ENCODE results near the gene TACC3. TPM values are rescaled to one million over a fixed set of nuclear protein-coding genes. Genes with fewer than 3 reads are reported as not detected.

Gene TACC3
- total and polyA plus RNA-seq, 2 of the 8 experiments (the other 6 are each of a cell fraction or from before 2014, with no cell fraction given): 73.8 to 148 TPM

DNA sequence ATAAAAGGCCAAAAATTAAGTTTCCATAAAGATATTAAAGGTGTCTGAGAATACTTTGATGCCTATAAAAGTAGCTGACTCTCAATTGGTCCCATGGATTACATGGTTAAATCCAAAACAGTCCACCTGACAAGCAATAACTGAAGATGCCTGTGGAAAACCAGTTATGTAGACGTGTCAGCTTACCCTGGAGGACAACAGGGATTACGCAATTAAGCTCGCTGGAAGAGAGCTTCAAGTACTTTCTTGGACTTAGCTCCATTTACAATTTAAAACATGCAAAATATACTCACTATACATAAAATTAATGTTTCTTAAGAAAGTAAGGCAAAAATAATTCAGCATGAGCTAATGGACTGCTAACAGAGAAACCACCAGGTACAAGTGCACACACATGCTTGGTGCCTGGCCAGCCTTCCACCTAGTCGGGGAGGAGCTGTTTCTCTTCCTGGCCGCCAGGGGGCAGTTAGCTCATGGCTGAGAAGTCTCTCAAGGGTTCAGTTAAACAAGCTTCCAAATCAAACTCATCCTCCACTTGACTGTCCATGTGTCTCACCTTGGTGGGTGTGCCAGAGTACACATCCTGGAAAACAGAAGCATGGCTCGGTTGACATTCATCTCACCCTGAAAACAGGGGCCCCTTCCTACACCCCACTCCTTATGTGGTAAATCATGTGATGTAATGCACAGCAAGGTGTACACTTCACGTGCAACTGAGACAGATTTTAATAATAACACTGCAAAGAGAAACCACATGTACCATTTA lies 28.0 kb upstream of the TACC3 start:
- CTCF ChIA-PET (ENCODE audit: partially characterized antibody): interaction anchor here (0.6 to 22.9 kb wide), 32 partner anchors 11 to 969 kb away, joined by 3 to 326 read pairs (median 4); partner anchors contain the start of genes FAM53A, SLBP, TACC3 and TMEM129
- H4K5ac ChIP-seq (ENCODE audit: insufficient read length, low read depth, low read length): no peak overlapping the region
- H4K8ac ChIP-seq (ENCODE audit: extremely low read depth, insufficient read depth, low read length): no peak overlapping the region
- no peak overlapping the region for H3K56ac ChIP-seq (replicated peaks; ENCODE audit: insufficient read length, low read depth, low read length)
- H3K18ac ChIP-seq (ENCODE audit: extremely low read depth, low read length): no peak overlapping the region
- no peak overlapping the region for H3K4me2 ChIP-seq (ENCODE audit: insufficient read depth in 1 of 2, low read depth in 2 of 2, low read length in 2 of 2)
- no peaks in the 10 kb centered on the region for H3K4me1 ChIP-seq (replicated peaks in 1 of 4; ENCODE audit: control insufficient read depth in 3 of 4, insufficient read depth in 4 of 4, low read length in 3 of 4)
- 74% methylated on average over 7 of the region's 7 CpGs; no CpG with 5 or more reads in 1 of the 2 experiments for WGBS, 2 experiments (ENCODE audit: extremely low coverage in 1 of 2, insufficient coverage in 1 of 2, insufficient read length in 1 of 2, insufficient replicate concordance in 2 of 2, low coverage in 1 of 2, low lambda C conversion rate in 2 of 2, missing lambda C conversion rate in 1 of 2)
- no peak overlapping the region for H3K9ac ChIP-seq (replicated peaks in 1 of 4; ENCODE audit: extremely low read depth in 1 of 4, low read depth in 3 of 4, low read length in 3 of 4)
- H4K20me1 ChIP-seq (replicated peaks in 1 of 2; ENCODE audit: control insufficient read depth in 1 of 2, insufficient read depth in 2 of 2, low read length in 2 of 2): peaks cover 5 to 9% of the 10 kb centered on the region in 2 experiments
- H4K91ac ChIP-seq (replicated peaks; ENCODE audit: insufficient read length, low read length): no peak overlapping the region
- H3K79me2 ChIP-seq (ENCODE audit: control insufficient read depth in 1 of 2, insufficient read depth in 2 of 2, low read length in 2 of 2): no peaks in the 10 kb centered on the region
- H2BK120ac ChIP-seq (replicated peaks; ENCODE audit: low read depth, low read length): no peak overlapping the region
- H3K14ac ChIP-seq (ENCODE audit: insufficient read length): no peak overlapping the region
- H3K9me3 ChIP-seq (ENCODE audit: insufficient read depth in 2 of 2, low read depth in 1 of 2, low read length in 1 of 2): no peaks in the 10 kb centered on the region
- peaks cover 15 to 54% (median 32%) of the 10 kb centered on the region in 4 experiments; a peak in 7 of 8 replicates for H3K36me3 ChIP-seq (ENCODE audit: control insufficient read depth in 2 of 4, insufficient read depth in 4 of 4, low read length in 3 of 4)
- FAIRE-seq: peak; percentile 19
- H3K23me2 ChIP-seq (ENCODE audit: low read depth, low read length): no peaks in the 10 kb centered on the region
- no peak overlapping the region for H3K23ac ChIP-seq (ENCODE audit: insufficient read length)
- H2BK20ac ChIP-seq (ENCODE audit: low read length): no peak overlapping the region
- H3K4me3 ChIP-seq (ENCODE audit: extremely low read depth in 1 of 4, insufficient read depth in 2 of 4, low read depth in 3 of 4, low read length in 4 of 4): no peak overlapping the region
- no peak overlapping the region for H2AFZ ChIP-seq (ENCODE audit: low read length)
- H2BK12ac ChIP-seq (ENCODE audit: low read depth, low read length): no peak overlapping the region
- no peaks in the 10 kb centered on the region for H3K27me3 ChIP-seq (replicated peaks in 1 of 4; ENCODE audit: control insufficient read depth in 3 of 4, extremely low read depth in 1 of 4, insufficient read depth in 3 of 4, low read length in 3 of 4)
- no peak overlapping the region for H3K4ac ChIP-seq (replicated peaks; ENCODE audit: insufficient read length, low read depth, low read length)
- H3K79me1 ChIP-seq (ENCODE audit: low read depth, low read length): no peaks in the 10 kb centered on the region
- H2BK5ac ChIP-seq (ENCODE audit: low read depth, low read length): no peak overlapping the region
- no peak overlapping the region for H3K27ac ChIP-seq (ENCODE audit: low read depth, low read length)
- POLR2A ChIA-PET (ENCODE audit: partially characterized antibody): interaction anchor here (0.7 to 1.8 kb wide), 7 partner anchors 11 to 121 kb away, joined by 3 to 7 read pairs (median 4); partner anchors contain the start of genes SLBP, TACC3 and TMEM129
- no peak overlapping the region for H2AK5ac ChIP-seq (ENCODE audit: low read depth, low read length)
- no peak overlapping the region for H2BK15ac ChIP-seq (ENCODE audit: low read length)
- DNase-seq (ENCODE audit: low read depth in 1 of 2, low spot score in 2 of 2): peak in 1 of 2 experiments; percentile 75
- TF ChIP-seq BCL11A (IDR thresholded peaks at IDR 0.05; ENCODE audit: low read depth in 2 of 2, low read length in 2 of 2) (no peak), SRF (IDR thresholded peaks at IDR 0.05; ENCODE audit: low read depth, low read length) (no peak), CTCF (IDR thresholded peaks at IDR 0.05; ENCODE audit: control extremely low read depth in 1 of 3, insufficient read depth in 1 of 3, low read depth in 1 of 3, low read length in 3 of 3) (peak in 2 of 3 experiments; percentile 91 to 98; a peak in 3 of 4 replicates), JUN (IDR thresholded peaks at IDR 0.05; ENCODE audit: low read depth, low read length) (no peak), RAD21 (IDR thresholded peaks at IDR 0.05 in 1 of 2, conservative IDR thresholded peaks at IDR 0.05 in 1 of 2; ENCODE audit: low read depth in 2 of 2, low read length in 2 of 2) (peak; percentile 67 to 73), CBX8 (IDR thresholded peaks at IDR 0.05; ENCODE audit: borderline replicate concordance, low read depth, low read length) (no peak), CBX5 (IDR thresholded peaks at IDR 0.05; ENCODE audit: low read depth, low read length) (no peak), SP1 (IDR thresholded peaks at IDR 0.05; ENCODE audit: low read depth, low read length) (no peak), HDAC2 (IDR thresholded peaks at IDR 0.05; ENCODE audit: borderline replicate concordance in 1 of 2, low read depth in 2 of 2, low read length in 2 of 2) (no peak)
